HEK293 (cell line): ENCODE results near the gene FAM120A.

Source experiments
- CTCF ChIA-PET: fragments of 350-600 bp; formaldehyde crosslinking; extraction: SDS; loops from one replicate; lab custom pipeline; 2021; ENCODE audit warnings: antibody characterized with exemption; lab: Yijun Ruan, JAX
- POLR2A ChIA-PET: fragments of 300-600 bp; formaldehyde crosslinking; extraction: SDS; loops from one replicate; lab custom pipeline; 2020; ENCODE audit warnings: antibody characterized with exemption, inconsistent platforms; lab: Yijun Ruan, JAX
- H3K27ac ChIP-seq: fragments of 200-500 bp; sonication (Bioruptor generic); 2 replicates; pipeline ENCODE4 v1.5.1; 2014; ENCODE audit warnings: low read depth, low read length, control low read depth, inconsistent platforms; ENCODE audit errors: extremely low read depth
- H3K36me3 ChIP-seq, 2 experiments: fragments of 200-500 bp in 1 of 2; sonication (Bioruptor generic) in 1 of 2; 1 replicate in 1 of 2; 2 replicates in 1 of 2; pipeline ENCODE4 v1.5.1; 2014 to 2017; ENCODE audit warnings: inconsistent platforms in 2 of 2, low read length in 2 of 2; ENCODE audit not compliant: control insufficient read depth in 2 of 2, insufficient read depth in 1 of 2
- H3K4me1 ChIP-seq: fragments of 200-500 bp; sonication (Bioruptor generic); 2 replicates; pipeline ENCODE4 v1.5.1; 2014; ENCODE audit warnings: mild to moderate bottlenecking, low read length, inconsistent platforms; ENCODE audit not compliant: control insufficient read depth, insufficient read depth
- H3K4me3 ChIP-seq: 2 replicates; pipeline ENCODE4 v1.5.1; 2011; ENCODE audit warnings: low read depth, mild to moderate bottlenecking, control low read depth, low read length, moderate library complexity
- H3K9me3 ChIP-seq: fragments of 200-500 bp; sonication (Bioruptor generic); 2 replicates; pipeline ENCODE4 v1.5.1; 2014; ENCODE audit warnings: low read depth, low read length, inconsistent platforms; ENCODE audit not compliant: control insufficient read depth, insufficient read depth
- HOXC10 ChIP-seq: sonication (generic); formaldehyde crosslinking; IDR thresholded peaks from 2 replicates; pipeline ENCODE4 v1.8.1; 2023; ENCODE audit warnings: mild to moderate bottlenecking, missing genetic modification reagents
- KLF1 ChIP-seq: fragments of 450-650 bp; formaldehyde crosslinking; IDR thresholded peaks from 2 replicates; pipeline ENCODE4 v1.5.1; 2016; ENCODE audit warnings: missing biosample characterization, missing genetic modification characterization
- KLF8 ChIP-seq: fragments of 450-650 bp; formaldehyde crosslinking; IDR thresholded peaks from 2 replicates; pipeline ENCODE4 v1.5.1; 2016; ENCODE audit warnings: missing biosample characterization, missing genetic modification characterization
- MEIS1 ChIP-seq: sonication (generic); formaldehyde crosslinking; IDR thresholded peaks from 2 replicates; pipeline ENCODE4 v1.8.1; 2022; ENCODE audit warnings: missing genetic modification reagents, mild to moderate bottlenecking, borderline replicate concordance
- RBAK ChIP-seq: fragments of 450-650 bp; formaldehyde crosslinking; IDR thresholded peaks from 2 replicates; pipeline ENCODE4 v1.5.1; 2016; ENCODE audit warnings: missing biosample characterization, missing genetic modification characterization
- SALL2 ChIP-seq: fragments of 450-650 bp; formaldehyde crosslinking; IDR thresholded peaks from 2 replicates; pipeline ENCODE4 v1.5.0; 2017; ENCODE audit warnings: missing biosample characterization, mild to moderate bottlenecking, missing genetic modification characterization, borderline replicate concordance
- ZBTB20 ChIP-seq: fragments of 450-650 bp; formaldehyde crosslinking; IDR thresholded peaks from 2 replicates; pipeline ENCODE4 v1.5.1; 2016; ENCODE audit warnings: missing biosample characterization, missing genetic modification characterization
- ZNF10 ChIP-seq: fragments of 450-650 bp; formaldehyde crosslinking; IDR thresholded peaks from 2 replicates; pipeline ENCODE4 v1.5.1; 2017; ENCODE audit warnings: missing biosample characterization, missing genetic modification characterization
- ZNF174 ChIP-seq: fragments of 450-650 bp; formaldehyde crosslinking; IDR thresholded peaks from 2 replicates; pipeline ENCODE4 v1.5.0; 2017; ENCODE audit warnings: missing biosample characterization, mild to moderate bottlenecking, missing genetic modification characterization
- ZNF223 ChIP-seq: fragments of 450-650 bp; formaldehyde crosslinking; IDR thresholded peaks from 2 replicates; pipeline ENCODE4 v1.5.1; 2016; ENCODE audit warnings: missing biosample characterization, missing genetic modification characterization
- ZNF239 ChIP-seq: fragments of 450-650 bp; formaldehyde crosslinking; IDR thresholded peaks from 2 replicates; pipeline ENCODE4 v1.5.1; 2016; ENCODE audit warnings: missing biosample characterization, missing genetic modification characterization
- ZNF24 ChIP-seq: fragments of 450-650 bp; formaldehyde crosslinking; IDR thresholded peaks from 2 replicates; pipeline ENCODE4 v1.5.1; 2016; ENCODE audit warnings: missing biosample characterization, missing genetic modification characterization
- ZNF248 ChIP-seq: fragments of 450-650 bp; formaldehyde crosslinking; IDR thresholded peaks from 2 replicates; pipeline ENCODE4 v1.5.1; 2017; ENCODE audit warnings: missing biosample characterization, missing genetic modification characterization
- ZNF423 ChIP-seq: fragments of 450-650 bp; formaldehyde crosslinking; IDR thresholded peaks from 2 replicates; pipeline ENCODE4 v1.5.1; 2016; ENCODE audit warnings: missing biosample characterization, missing genetic modification characterization
- ZNF426 ChIP-seq: fragments of 450-650 bp; formaldehyde crosslinking; IDR thresholded peaks from 2 replicates; pipeline ENCODE4 v1.5.1; 2017; ENCODE audit warnings: missing biosample characterization, missing genetic modification characterization, mild to moderate bottlenecking, inconsistent platforms, moderate library complexity
- ZNF433 ChIP-seq: fragments of 450-650 bp; formaldehyde crosslinking; IDR thresholded peaks from 2 replicates; pipeline ENCODE4 v1.5.1; 2016; ENCODE audit warnings: missing biosample characterization, missing genetic modification characterization, low read depth
- ZNF624 ChIP-seq: fragments of 450-650 bp; formaldehyde crosslinking; IDR thresholded peaks from 2 replicates; pipeline ENCODE4 v1.5.1; 2017; ENCODE audit warnings: missing biosample characterization, missing genetic modification characterization
- ZNF660 ChIP-seq: fragments of 450-650 bp; IDR thresholded peaks from 2 replicates; pipeline ENCODE4 v1.5.1; 2018; ENCODE audit warnings: missing biosample characterization, mild to moderate bottlenecking, missing genetic modification characterization
- TF ChIP-seq, protein P1 (sequence below): fragments of 450-650 bp; formaldehyde crosslinking; IDR thresholded peaks from 2 replicates; pipeline ENCODE4 v1.5.1; 2017; ENCODE audit warnings: missing biosample characterization, missing genetic modification characterization
- TF ChIP-seq, protein P2 (sequence below): fragments of 450-650 bp; formaldehyde crosslinking; IDR thresholded peaks from 2 replicates; pipeline ENCODE4 v1.5.1; 2016; ENCODE audit warnings: missing biosample characterization, missing genetic modification characterization
- TF ChIP-seq, protein P3 (sequence below): fragments of 450-650 bp; formaldehyde crosslinking; IDR thresholded peaks from 2 replicates; pipeline ENCODE4 v1.5.0; 2017; ENCODE audit warnings: missing biosample characterization, missing genetic modification characterization, borderline replicate concordance
- TF ChIP-seq, protein P4 (sequence below): fragments of 450-650 bp; formaldehyde crosslinking; IDR thresholded peaks from 2 replicates; pipeline ENCODE4 v1.5.1; 2016; ENCODE audit warnings: missing biosample characterization, missing genetic modification characterization

FAM120A gene

DNA sequence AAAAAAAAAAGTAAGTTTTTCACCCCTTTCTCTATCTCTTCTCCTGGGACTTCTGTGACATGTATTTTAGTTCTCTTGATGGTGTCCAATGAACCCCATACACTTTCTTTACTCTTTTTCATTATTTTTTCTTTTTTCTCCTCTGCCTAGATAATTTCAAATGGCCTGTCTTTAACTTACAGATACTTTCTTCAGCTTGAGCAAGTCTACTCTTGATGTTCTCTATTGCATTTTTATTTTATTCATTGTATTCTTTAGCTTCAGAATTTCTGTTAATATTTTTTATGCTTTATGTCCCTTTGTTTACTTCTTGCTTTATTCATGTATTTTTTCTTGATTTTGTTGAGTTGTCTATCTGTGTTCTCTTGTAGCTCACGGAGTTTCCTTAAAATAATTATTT, 32.5 kb upstream of the FAM120A start:
- ChIA-PET CTCF (no interaction called here), POLR2A (no interaction called here)
- H3K36me3 ChIP-seq: no peaks in the 10 kb centered on the region

DNA sequence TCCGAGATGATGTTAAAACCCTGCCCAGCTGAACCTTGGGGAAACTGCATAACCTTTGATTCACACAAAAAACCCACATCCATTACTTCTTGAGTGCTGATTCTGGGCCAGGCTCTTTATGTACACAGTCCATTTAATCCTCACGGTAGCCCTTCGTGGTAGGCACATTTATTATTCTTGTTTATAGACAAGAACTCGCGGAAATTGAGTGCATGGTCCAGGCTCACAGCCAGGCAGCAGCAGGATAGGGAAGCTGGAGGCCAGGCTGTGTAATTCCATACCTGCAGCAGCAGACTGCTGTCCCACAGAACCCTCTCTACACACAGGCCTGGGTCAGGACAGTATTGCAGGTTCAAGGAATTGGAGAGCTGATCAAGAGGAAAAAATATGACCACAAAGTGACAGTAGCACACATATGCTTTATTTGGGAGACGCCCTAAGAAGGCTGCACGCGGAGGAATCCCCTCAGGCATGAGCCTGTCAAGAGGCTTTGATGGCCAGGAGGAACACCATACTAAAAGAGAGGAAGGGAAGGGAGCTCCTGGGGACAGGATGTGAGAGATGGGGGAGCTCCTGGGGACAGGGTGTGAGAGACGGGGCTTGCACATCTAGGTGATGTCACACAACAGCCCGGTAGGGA, 28.4 kb upstream of the FAM120A start:
- CTCF ChIA-PET: interaction anchor here (0.6 to 1.0 kb wide), 2 partner anchors 35 to 314 kb away, joined by 3 to 4 read pairs; no protein-coding TSS in a partner anchor

More for the DNA sequence above, 32.5 kb upstream of the FAM120A start:
- no peak overlapping the region for H3K27ac ChIP-seq
- H3K4me3 ChIP-seq: no peak overlapping the region
- H3K9me3 ChIP-seq: no peaks in the 10 kb centered on the region
- no peaks in the 10 kb centered on the region for H3K4me1 ChIP-seq
- TF ChIP-seq ZNF423 (tag by site-specific recombination): no peak
- TF ChIP-seq KLF8: no peak
- TF ChIP-seq MEIS1: no peak
- TF ChIP-seq ZNF174 (tag by site-specific recombination): no peak
- TF ChIP-seq ZNF426 (tag by site-specific recombination): no peak
- no peak for TF ChIP-seq ZNF239 (tag by site-specific recombination)

More for the DNA sequence above, 28.4 kb upstream of the FAM120A start:
- Histone ChIP-seq H3K4me3 (no peak overlapping the region), H3K4me1 (no peaks in the 10 kb centered on the region), H3K9me3 (no peaks in the 10 kb centered on the region), H3K27ac (no peak overlapping the region), H3K36me3 (no peaks in the 10 kb centered on the region)
- no peak for TF ChIP-seq ZNF223 (tag by site-specific recombination)
- TF ChIP-seq ZNF248 (tag by site-specific recombination): no peak
- no peak for TF ChIP-seq ZBTB20 (tag by site-specific recombination)
- no peak for TF ChIP-seq SALL2
- TF ChIP-seq, protein P1, sequence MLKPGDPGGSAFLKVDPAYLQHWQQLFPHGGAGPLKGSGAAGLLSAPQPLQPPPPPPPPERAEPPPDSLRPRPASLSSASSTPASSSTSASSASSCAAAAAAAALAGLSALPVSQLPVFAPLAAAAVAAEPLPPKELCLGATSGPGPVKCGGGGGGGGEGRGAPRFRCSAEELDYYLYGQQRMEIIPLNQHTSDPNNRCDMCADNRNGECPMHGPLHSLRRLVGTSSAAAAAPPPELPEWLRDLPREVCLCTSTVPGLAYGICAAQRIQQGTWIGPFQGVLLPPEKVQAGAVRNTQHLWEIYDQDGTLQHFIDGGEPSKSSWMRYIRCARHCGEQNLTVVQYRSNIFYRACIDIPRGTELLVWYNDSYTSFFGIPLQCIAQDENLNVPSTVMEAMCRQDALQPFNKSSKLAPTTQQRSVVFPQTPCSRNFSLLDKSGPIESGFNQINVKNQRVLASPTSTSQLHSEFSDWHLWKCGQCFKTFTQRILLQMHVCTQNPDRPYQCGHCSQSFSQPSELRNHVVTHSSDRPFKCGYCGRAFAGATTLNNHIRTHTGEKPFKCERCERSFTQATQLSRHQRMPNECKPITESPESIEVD (tag by site-specific recombination): no peak
- TF ChIP-seq, protein P2, sequence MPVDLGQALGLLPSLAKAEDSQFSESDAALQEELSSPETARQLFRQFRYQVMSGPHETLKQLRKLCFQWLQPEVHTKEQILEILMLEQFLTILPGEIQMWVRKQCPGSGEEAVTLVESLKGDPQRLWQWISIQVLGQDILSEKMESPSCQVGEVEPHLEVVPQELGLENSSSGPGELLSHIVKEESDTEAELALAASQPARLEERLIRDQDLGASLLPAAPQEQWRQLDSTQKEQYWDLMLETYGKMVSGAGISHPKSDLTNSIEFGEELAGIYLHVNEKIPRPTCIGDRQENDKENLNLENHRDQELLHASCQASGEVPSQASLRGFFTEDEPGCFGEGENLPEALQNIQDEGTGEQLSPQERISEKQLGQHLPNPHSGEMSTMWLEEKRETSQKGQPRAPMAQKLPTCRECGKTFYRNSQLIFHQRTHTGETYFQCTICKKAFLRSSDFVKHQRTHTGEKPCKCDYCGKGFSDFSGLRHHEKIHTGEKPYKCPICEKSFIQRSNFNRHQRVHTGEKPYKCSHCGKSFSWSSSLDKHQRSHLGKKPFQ (tag by site-specific recombination): no peak
- no peak for TF ChIP-seq ZNF624 (tag by site-specific recombination)
- no peak for TF ChIP-seq ZNF10 (tag by site-specific recombination)
- no peak for TF ChIP-seq ZNF433
- TF ChIP-seq RBAK (tag by site-specific recombination): no peak
- TF ChIP-seq, protein P3, sequence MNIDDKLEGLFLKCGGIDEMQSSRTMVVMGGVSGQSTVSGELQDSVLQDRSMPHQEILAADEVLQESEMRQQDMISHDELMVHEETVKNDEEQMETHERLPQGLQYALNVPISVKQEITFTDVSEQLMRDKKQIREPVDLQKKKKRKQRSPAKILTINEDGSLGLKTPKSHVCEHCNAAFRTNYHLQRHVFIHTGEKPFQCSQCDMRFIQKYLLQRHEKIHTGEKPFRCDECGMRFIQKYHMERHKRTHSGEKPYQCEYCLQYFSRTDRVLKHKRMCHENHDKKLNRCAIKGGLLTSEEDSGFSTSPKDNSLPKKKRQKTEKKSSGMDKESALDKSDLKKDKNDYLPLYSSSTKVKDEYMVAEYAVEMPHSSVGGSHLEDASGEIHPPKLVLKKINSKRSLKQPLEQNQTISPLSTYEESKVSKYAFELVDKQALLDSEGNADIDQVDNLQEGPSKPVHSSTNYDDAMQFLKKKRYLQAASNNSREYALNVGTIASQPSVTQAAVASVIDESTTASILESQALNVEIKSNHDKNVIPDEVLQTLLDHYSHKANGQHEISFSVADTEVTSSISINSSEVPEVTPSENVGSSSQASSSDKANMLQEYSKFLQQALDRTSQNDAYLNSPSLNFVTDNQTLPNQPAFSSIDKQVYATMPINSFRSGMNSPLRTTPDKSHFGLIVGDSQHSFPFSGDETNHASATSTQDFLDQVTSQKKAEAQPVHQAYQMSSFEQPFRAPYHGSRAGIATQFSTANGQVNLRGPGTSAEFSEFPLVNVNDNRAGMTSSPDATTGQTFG (tag by site-specific recombination): no peak
- no peak for TF ChIP-seq MEIS1
- no peak for TF ChIP-seq HOXC10 (CRISPR knock-in tag)
- no peak for TF ChIP-seq ZNF660 (tag by site-specific recombination)
- no peak for TF ChIP-seq ZNF24
- TF ChIP-seq KLF1 (tag by site-specific recombination): no peak
- TF ChIP-seq, protein P4, sequence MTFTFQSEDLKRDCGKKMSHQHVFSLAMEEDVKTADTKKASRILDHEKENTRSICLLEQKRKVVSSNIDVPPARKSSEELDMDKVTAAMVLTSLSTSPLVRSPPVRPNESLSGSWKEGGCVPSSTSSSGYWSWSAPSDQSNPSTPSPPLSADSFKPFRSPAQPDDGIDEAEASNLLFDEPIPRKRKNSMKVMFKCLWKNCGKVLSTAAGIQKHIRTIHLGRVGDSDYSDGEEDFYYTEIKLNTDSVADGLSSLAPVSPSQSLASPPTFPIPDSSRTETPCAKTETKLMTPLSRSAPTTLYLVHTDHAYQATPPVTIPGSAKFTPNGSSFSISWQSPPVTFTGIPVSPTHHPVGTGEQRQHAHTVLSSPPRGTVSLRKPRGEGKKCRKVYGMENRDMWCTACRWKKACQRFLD (tag by site-specific recombination): no peak
- POLR2A ChIA-PET: no interaction called here
